Measurements from ENCODE around the gene ATF7.
A peak's percentile ranks its signal among the peaks of the same experiment; 100 is the strongest.

Gene ATF7

DNA sequence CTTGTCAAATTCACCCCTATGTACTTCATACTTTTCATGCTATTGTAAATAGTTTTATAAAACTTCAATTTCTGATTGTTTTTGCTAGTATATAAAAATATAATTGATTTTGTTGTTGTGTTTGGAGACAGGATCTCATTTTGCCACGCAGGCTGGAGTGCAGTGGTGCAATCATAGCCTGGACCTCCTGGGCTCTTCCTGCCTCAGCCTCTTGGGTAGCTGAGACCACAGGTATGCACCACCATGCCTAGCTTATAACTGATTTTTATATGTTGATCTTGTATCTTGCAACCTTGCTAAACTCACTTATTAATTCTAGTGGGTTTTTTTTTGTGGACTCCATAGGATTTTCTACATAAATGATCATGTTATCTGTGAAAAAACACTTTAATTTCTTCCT is 26.2 kb upstream of the ATF7 start:
- Histone ChIP-seq H3K4me1 (ENCODE audit: control insufficient read depth, insufficient read depth, low read length) (no peaks in the 10 kb centered on the region), H3K9me3 (ENCODE audit: control insufficient read depth, insufficient read depth, low read depth, low read length) (no peaks in the 10 kb centered on the region), H3K27ac (ENCODE audit: extremely low read depth, low read depth, low read length) (no peak overlapping the region), H3K36me3 (ENCODE audit: control insufficient read depth in 2 of 2, insufficient read depth in 1 of 2, low read length in 2 of 2) (no peaks in the 10 kb centered on the region), H3K4me3 (ENCODE audit: low read depth, low read length) (no peak overlapping the region)
- ChIA-PET POLR2A (interaction anchor here (1.3 kb wide), 1 partner anchor 26 kb away, joined by 3 read pairs; the partner anchor contains the start of gene ATF7), CTCF (no interaction called here)
- 0 out of 2 replicates have a peak, but pooled peaks have one; percentile 19 for TF ChIP-seq GLIS1 (tag by site-specific recombination; IDR thresholded peaks at IDR 0.05)
- TF ChIP-seq ZNF174 (tag by site-specific recombination; IDR thresholded peaks at IDR 0.05), result no peak
- TF ChIP-seq ZNF514 (tag by site-specific recombination; IDR thresholded peaks at IDR 0.05), result no peak
- no peak for TF ChIP-seq ZFP3 (tag by site-specific recombination; IDR thresholded peaks at IDR 0.05; ENCODE audit: low read depth)
- no peak for TF ChIP-seq ZFP41 (tag by site-specific recombination; IDR thresholded peaks at IDR 0.05; ENCODE audit: borderline replicate concordance)

DNA sequence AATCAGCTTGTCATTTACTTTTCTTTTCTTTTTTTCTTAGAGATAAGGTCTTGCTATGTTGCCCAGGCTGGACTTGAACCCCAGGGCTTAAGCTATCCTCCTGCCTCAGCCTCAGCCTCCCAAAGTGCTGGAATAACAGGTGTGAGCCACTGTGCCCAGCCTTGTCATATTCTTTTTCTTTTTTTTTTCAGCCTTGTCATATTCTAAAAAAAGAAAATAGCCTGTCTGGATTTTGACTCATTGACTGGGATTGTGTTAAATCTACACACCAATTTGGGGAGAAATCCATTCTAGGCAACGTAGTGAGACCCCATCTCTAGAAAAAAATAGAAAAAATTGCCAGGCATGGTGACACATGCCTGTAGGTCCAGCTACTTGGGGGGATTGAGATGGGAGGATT is 25.6 kb upstream of the ATF7 start:
- POLR2A ChIA-PET, result interaction anchor here (1.3 kb wide), 1 partner anchor 26 kb away, joined by 3 read pairs; the partner anchor contains the start of gene ATF7
- H3K27ac ChIP-seq (ENCODE audit: extremely low read depth, low read depth, low read length), result no peak overlapping the region
- no peaks in the 10 kb centered on the region for H3K4me1 ChIP-seq (ENCODE audit: control insufficient read depth, insufficient read depth, low read length)
- CTCF ChIA-PET, result interaction anchor here (0.8 kb wide), 1 partner anchor 85 kb away, joined by 4 read pairs; no protein-coding TSS in a partner anchor
- H3K9me3 ChIP-seq (ENCODE audit: control insufficient read depth, insufficient read depth, low read depth, low read length), result no peaks in the 10 kb centered on the region
- TF ChIP-seq ZBTB21 (tag by site-specific recombination; IDR thresholded peaks at IDR 0.05) (no peak), ZNF830 (tag by site-specific recombination; IDR thresholded peaks at IDR 0.05; ENCODE audit: low read depth) (no peak), ZNF623 (tag by site-specific recombination; IDR thresholded peaks at IDR 0.05) (no peak), ZNF791 (tag by site-specific recombination; IDR thresholded peaks at IDR 0.05) (no peak), ZNF24 (tag by site-specific recombination; IDR thresholded peaks at IDR 0.05) (no peak), ZBTB20 (tag by site-specific recombination; IDR thresholded peaks at IDR 0.05) (no peak), ZNF768 (tag by site-specific recombination; IDR thresholded peaks at IDR 0.05) (no peak), ZNF274 (IDR thresholded peaks at IDR 0.05; ENCODE audit: low read length) (no peak), ZNF274 (tag by site-specific recombination; IDR thresholded peaks at IDR 0.05; ENCODE audit: borderline replicate concordance) (no peak), ZNF121 (tag by site-specific recombination; IDR thresholded peaks at IDR 0.05) (no peak), ZNF654 (tag by site-specific recombination; IDR thresholded peaks at IDR 0.05; ENCODE audit: low read depth) (no peak), ZNF114 (tag by site-specific recombination; IDR thresholded peaks at IDR 0.05) (no peak), ZFP41 (tag by site-specific recombination; IDR thresholded peaks at IDR 0.05; ENCODE audit: borderline replicate concordance) (no peak), YY2 (tag by site-specific recombination; IDR thresholded peaks at IDR 0.05) (no peak)
- TF ChIP-seq, protein P1, sequence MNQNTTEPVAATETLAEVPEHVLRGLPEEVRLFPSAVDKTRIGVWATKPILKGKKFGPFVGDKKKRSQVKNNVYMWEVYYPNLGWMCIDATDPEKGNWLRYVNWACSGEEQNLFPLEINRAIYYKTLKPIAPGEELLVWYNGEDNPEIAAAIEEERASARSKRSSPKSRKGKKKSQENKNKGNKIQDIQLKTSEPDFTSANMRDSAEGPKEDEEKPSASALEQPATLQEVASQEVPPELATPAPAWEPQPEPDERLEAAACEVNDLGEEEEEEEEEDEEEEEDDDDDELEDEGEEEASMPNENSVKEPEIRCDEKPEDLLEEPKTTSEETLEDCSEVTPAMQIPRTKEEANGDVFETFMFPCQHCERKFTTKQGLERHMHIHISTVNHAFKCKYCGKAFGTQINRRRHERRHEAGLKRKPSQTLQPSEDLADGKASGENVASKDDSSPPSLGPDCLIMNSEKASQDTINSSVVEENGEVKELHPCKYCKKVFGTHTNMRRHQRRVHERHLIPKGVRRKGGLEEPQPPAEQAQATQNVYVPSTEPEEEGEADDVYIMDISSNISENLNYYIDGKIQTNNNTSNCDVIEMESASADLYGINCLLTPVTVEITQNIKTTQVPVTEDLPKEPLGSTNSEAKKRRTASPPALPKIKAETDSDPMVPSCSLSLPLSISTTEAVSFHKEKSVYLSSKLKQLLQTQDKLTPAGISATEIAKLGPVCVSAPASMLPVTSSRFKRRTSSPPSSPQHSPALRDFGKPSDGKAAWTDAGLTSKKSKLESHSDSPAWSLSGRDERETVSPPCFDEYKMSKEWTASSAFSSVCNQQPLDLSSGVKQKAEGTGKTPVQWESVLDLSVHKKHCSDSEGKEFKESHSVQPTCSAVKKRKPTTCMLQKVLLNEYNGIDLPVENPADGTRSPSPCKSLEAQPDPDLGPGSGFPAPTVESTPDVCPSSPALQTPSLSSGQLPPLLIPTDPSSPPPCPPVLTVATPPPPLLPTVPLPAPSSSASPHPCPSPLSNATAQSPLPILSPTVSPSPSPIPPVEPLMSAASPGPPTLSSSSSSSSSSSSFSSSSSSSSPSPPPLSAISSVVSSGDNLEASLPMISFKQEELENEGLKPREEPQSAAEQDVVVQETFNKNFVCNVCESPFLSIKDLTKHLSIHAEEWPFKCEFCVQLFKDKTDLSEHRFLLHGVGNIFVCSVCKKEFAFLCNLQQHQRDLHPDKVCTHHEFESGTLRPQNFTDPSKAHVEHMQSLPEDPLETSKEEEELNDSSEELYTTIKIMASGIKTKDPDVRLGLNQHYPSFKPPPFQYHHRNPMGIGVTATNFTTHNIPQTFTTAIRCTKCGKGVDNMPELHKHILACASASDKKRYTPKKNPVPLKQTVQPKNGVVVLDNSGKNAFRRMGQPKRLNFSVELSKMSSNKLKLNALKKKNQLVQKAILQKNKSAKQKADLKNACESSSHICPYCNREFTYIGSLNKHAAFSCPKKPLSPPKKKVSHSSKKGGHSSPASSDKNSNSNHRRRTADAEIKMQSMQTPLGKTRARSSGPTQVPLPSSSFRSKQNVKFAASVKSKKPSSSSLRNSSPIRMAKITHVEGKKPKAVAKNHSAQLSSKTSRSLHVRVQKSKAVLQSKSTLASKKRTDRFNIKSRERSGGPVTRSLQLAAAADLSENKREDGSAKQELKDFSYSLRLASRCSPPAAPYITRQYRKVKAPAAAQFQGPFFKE (tag by site-specific recombination; IDR thresholded peaks at IDR 0.05; ENCODE audit: borderline replicate concordance), result no peak
- TF ChIP-seq, protein P2, sequence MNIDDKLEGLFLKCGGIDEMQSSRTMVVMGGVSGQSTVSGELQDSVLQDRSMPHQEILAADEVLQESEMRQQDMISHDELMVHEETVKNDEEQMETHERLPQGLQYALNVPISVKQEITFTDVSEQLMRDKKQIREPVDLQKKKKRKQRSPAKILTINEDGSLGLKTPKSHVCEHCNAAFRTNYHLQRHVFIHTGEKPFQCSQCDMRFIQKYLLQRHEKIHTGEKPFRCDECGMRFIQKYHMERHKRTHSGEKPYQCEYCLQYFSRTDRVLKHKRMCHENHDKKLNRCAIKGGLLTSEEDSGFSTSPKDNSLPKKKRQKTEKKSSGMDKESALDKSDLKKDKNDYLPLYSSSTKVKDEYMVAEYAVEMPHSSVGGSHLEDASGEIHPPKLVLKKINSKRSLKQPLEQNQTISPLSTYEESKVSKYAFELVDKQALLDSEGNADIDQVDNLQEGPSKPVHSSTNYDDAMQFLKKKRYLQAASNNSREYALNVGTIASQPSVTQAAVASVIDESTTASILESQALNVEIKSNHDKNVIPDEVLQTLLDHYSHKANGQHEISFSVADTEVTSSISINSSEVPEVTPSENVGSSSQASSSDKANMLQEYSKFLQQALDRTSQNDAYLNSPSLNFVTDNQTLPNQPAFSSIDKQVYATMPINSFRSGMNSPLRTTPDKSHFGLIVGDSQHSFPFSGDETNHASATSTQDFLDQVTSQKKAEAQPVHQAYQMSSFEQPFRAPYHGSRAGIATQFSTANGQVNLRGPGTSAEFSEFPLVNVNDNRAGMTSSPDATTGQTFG (tag by site-specific recombination; IDR thresholded peaks at IDR 0.05; ENCODE audit: borderline replicate concordance), result no peak
- TF ChIP-seq, protein P3, sequence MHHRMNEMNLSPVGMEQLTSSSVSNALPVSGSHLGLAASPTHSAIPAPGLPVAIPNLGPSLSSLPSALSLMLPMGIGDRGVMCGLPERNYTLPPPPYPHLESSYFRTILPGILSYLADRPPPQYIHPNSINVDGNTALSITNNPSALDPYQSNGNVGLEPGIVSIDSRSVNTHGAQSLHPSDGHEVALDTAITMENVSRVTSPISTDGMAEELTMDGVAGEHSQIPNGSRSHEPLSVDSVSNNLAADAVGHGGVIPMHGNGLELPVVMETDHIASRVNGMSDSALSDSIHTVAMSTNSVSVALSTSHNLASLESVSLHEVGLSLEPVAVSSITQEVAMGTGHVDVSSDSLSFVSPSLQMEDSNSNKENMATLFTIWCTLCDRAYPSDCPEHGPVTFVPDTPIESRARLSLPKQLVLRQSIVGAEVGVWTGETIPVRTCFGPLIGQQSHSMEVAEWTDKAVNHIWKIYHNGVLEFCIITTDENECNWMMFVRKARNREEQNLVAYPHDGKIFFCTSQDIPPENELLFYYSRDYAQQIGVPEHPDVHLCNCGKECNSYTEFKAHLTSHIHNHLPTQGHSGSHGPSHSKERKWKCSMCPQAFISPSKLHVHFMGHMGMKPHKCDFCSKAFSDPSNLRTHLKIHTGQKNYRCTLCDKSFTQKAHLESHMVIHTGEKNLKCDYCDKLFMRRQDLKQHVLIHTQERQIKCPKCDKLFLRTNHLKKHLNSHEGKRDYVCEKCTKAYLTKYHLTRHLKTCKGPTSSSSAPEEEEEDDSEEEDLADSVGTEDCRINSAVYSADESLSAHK (tag by site-specific recombination; IDR thresholded peaks at IDR 0.05), result no peak
- TF ChIP-seq, protein P4, sequence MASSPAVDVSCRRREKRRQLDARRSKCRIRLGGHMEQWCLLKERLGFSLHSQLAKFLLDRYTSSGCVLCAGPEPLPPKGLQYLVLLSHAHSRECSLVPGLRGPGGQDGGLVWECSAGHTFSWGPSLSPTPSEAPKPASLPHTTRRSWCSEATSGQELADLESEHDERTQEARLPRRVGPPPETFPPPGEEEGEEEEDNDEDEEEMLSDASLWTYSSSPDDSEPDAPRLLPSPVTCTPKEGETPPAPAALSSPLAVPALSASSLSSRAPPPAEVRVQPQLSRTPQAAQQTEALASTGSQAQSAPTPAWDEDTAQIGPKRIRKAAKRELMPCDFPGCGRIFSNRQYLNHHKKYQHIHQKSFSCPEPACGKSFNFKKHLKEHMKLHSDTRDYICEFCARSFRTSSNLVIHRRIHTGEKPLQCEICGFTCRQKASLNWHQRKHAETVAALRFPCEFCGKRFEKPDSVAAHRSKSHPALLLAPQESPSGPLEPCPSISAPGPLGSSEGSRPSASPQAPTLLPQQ (tag by site-specific recombination; IDR thresholded peaks at IDR 0.05), result no peak
- H3K4me3 ChIP-seq (ENCODE audit: low read depth, low read length), result no peak overlapping the region
- no peaks in the 10 kb centered on the region for H3K36me3 ChIP-seq (ENCODE audit: control insufficient read depth in 2 of 2, insufficient read depth in 1 of 2, low read length in 2 of 2)

Measured in HEK293 (cell line).